HCT116 (cell line): ENCODE results near the gene ITPK1. TPM values are rescaled to one million over a fixed set of nuclear protein-coding genes. Genes with fewer than 3 reads are reported as not detected.

Experiments
- ATAC-seq: fragments of 200-7000 bp; cut with Tn5 transposase; 2 replicates; pipeline ENCODE4 v1.9.1; 2020; ENCODE audit warnings: mild to moderate bottlenecking, moderate library complexity
- BruUV-seq: library from RNA; stranded (reverse); fragments of 400-500 nt; replicated peaks from 2 replicates; lab custom pipeline; 2021; lab: Mats Ljungman, UMichigan
- CTCF ChIA-PET: fragments of 300-600 bp; sonication (Branson Sonifier 250); formaldehyde crosslinking; loops from one replicate; lab custom pipeline; 2021; ENCODE audit warnings: antibody characterized with exemption; lab: Charles Lee
- POLR2A ChIA-PET: fragments of 300-600, 350-600 bp; sonication (Branson Sonifier 250); formaldehyde crosslinking; loops from one replicate; lab custom pipeline; 2021; ENCODE audit warnings: antibody characterized with exemption; lab: Charles Lee
- RAD21 ChIA-PET, 2 experiments: fragments of 300-600 bp; sonication (Branson Sonifier 250); formaldehyde crosslinking; loops; one replicate each; lab custom pipeline; 2023; ENCODE audit warnings: low total read pairs in 2 of 2; ENCODE audit not compliant: uncharacterized antibody in 2 of 2, unreplicated experiment in 2 of 2, low non-redundant PET in 1 of 2; lab: Charles Lee
- DNase-seq: peaks from one replicate; pipeline ENCODE4 v3.0.0-alpha.2; 2010; ENCODE audit warnings: low read depth, low spot score
- H2AFZ ChIP-seq: fragments of 200-600 bp; shearing (Covaris generic), sonication (generic); 2 replicates; pipeline ENCODE4 v1.6.1; 2017; ENCODE audit warnings: low read depth, mixed run types, mixed read lengths, antibody characterized with exemption, low read length; ENCODE audit not compliant: poor library complexity, severe bottlenecking
- H3K27ac ChIP-seq: 2 replicates; pipeline ENCODE4 v1.5.1; 2012; ENCODE audit warnings: low read depth, low read length
- H3K27me3 ChIP-seq: fragments of 200-600 bp; sonication (generic); 2 replicates; pipeline ENCODE4 v1.6.1; 2016; ENCODE audit warnings: mixed run types, low read length, mixed read lengths; ENCODE audit not compliant: insufficient read depth
- H3K36me3 ChIP-seq, 2 experiments: fragments of 200-500 bp in 1 of 2; fragments of 200-600 bp in 1 of 2; sonication (Bioruptor generic) in 1 of 2; sonication (generic) in 1 of 2; 2 replicates each; pipeline versions ENCODE4 v1.5.1 to v1.6.1; 2014 to 2016; ENCODE audit warnings: low read length in 2 of 2, inconsistent platforms in 1 of 2, mixed read lengths in 1 of 2, mixed run types in 1 of 2; ENCODE audit not compliant: insufficient read depth in 2 of 2, control insufficient read depth in 1 of 2
- H3K4me1 ChIP-seq, 2 experiments: fragments of 200-600 bp in 1 of 2; sonication (generic) in 1 of 2; 2 replicates each; pipeline versions ENCODE4 v1.5.1 to v1.6.1; 2012 to 2017; ENCODE audit warnings: low read length in 2 of 2, inconsistent platforms in 1 of 2, mild to moderate bottlenecking in 1 of 2, mixed read lengths in 1 of 2, mixed run types in 1 of 2, moderate library complexity in 1 of 2; ENCODE audit not compliant: insufficient read depth in 2 of 2, control insufficient read depth in 1 of 2
- H3K4me2 ChIP-seq: fragments of 200-600 bp; sonication (generic); 2 replicates; pipeline ENCODE4 v1.6.1; 2017; ENCODE audit warnings: mixed run types, low read length, mixed read lengths
- H3K4me3 ChIP-seq, 2 experiments: fragments of 200-600 bp in 1 of 2; sonication (generic) in 1 of 2; replicated peaks in 1 of 2; 2 replicates each; pipeline ENCODE4 v1.5.1; 2011 to 2016; ENCODE audit warnings: low read length in 2 of 2, control low read depth in 1 of 2, low read depth in 1 of 2, mild to moderate bottlenecking in 1 of 2, mixed read lengths in 1 of 2, mixed run types in 1 of 2
- H3K79me2 ChIP-seq: fragments of 200-600 bp; sonication (generic); 2 replicates; pipeline ENCODE4 v1.6.1; 2017; ENCODE audit warnings: mild to moderate bottlenecking, mixed run types, low read length, moderate library complexity, mixed read lengths; ENCODE audit not compliant: insufficient read depth
- H3K9ac ChIP-seq: fragments of 200-600 bp; sonication (generic); 2 replicates; pipeline ENCODE4 v1.6.1; 2016; ENCODE audit warnings: low read length, mixed read lengths
- H3K9me2 ChIP-seq: fragments of 200-600 bp; sonication (generic), shearing (Covaris generic); 2 replicates; pipeline ENCODE4 v1.6.1; 2017; ENCODE audit warnings: mixed run types, mild to moderate bottlenecking, moderate library complexity; ENCODE audit not compliant: insufficient read depth
- H3K9me3 ChIP-seq, 2 experiments: fragments of 200-500 bp in 1 of 2; fragments of 200-600 bp in 1 of 2; sonication (Bioruptor generic) in 1 of 2; sonication (generic) in 1 of 2; 2 replicates each; pipeline ENCODE4 v1.6.1; 2014 to 2017; ENCODE audit warnings: low read length in 2 of 2, mixed read lengths in 2 of 2, inconsistent platforms in 1 of 2, low read depth in 1 of 2, mild to moderate bottlenecking in 1 of 2, mixed run types in 1 of 2, moderate library complexity in 1 of 2; ENCODE audit not compliant: control insufficient read depth in 1 of 2, insufficient read depth in 1 of 2
- H4K20me1 ChIP-seq: fragments of 200-600 bp; sonication (generic), shearing (Covaris generic); 2 replicates; pipeline ENCODE4 v1.6.1; 2017; ENCODE audit warnings: mixed run types, mild to moderate bottlenecking, moderate library complexity; ENCODE audit not compliant: insufficient read depth
- EGR1 ChIP-seq: IDR thresholded peaks from 2 replicates; pipeline ENCODE4 v1.6.1; 2012; ENCODE audit warnings: low read depth
- ELF1 ChIP-seq: IDR thresholded peaks from 2 replicates; pipeline ENCODE4 v1.6.1; 2012; ENCODE audit warnings: low read depth, borderline replicate concordance
- JUND ChIP-seq: IDR thresholded peaks from 2 replicates; pipeline ENCODE4 v1.6.1; 2012
- POLR2A ChIP-seq: IDR thresholded peaks from 2 replicates; pipeline ENCODE4 v1.7.0; 2011; ENCODE audit warnings: borderline replicate concordance; ENCODE audit not compliant: insufficient read depth, insufficient read length; ENCODE audit errors: extremely low read depth
- POLR2AphosphoS5 ChIP-seq: IDR thresholded peaks from 2 replicates; pipeline ENCODE4 v1.6.1; 2011; ENCODE audit warnings: mild to moderate bottlenecking, low read depth, low read length, moderate library complexity
- SIN3A ChIP-seq: IDR thresholded peaks from 2 replicates; pipeline ENCODE4 v1.6.1; 2012; ENCODE audit warnings: low read depth
- SP1 ChIP-seq: IDR thresholded peaks from 2 replicates; pipeline ENCODE4 v1.6.1; 2012; ENCODE audit warnings: low read depth
- YY1 ChIP-seq: IDR thresholded peaks from 2 replicates; pipeline ENCODE4 v1.6.1; 2011; ENCODE audit warnings: low read length, low read depth, moderate library complexity, mild to moderate bottlenecking; ENCODE audit not compliant: insufficient replicate concordance; ENCODE audit errors: extremely low read depth
- ZFX ChIP-seq: fragments of 450-650 bp; IDR thresholded peaks from 2 replicates; pipeline ENCODE4 v1.6.1; 2017
- intact Hi-C: fragments of 100-400 bp; cut with micrococcal nuclease; formaldehyde crosslinking; loops from 2 replicates; pipeline ENCODE4 v1.10.0; 2022
- total RNA-seq: library from RNA; stranded (reverse); gene quantifications from one replicate; pipeline ENCODE4 v1.2.1, GENCODE V29; 2021; ENCODE audit not compliant: unreplicated experiment
- TF ChIP-seq, protein P1 (sequence below): IDR thresholded peaks from 2 replicates; pipeline ENCODE4 v1.6.1; 2011; ENCODE audit warnings: mild to moderate bottlenecking, low read length, moderate library complexity; ENCODE audit not compliant: insufficient replicate concordance; ENCODE audit errors: extremely low read depth
- TF ChIP-seq, protein P2 (sequence below): IDR thresholded peaks from 2 replicates; pipeline ENCODE4 v1.6.1; 2012
- TF ChIP-seq, protein P3 (sequence below): IDR thresholded peaks from 2 replicates; pipeline ENCODE4 v1.6.1; 2012
- TF ChIP-seq, protein P4 (sequence below), 3 experiments: fragments of 200-600 bp in 1 of 3; sonication (generic) in 1 of 3; IDR thresholded peaks in 2 of 3; conservative IDR thresholded peaks in 1 of 3; 2 replicates each; pipeline ENCODE4 v1.5.1; 2012 to 2017; ENCODE audit warnings: low read depth in 2 of 3, low read length in 2 of 3, antibody characterized with exemption in 1 of 3, borderline replicate concordance in 1 of 3, control low read depth in 1 of 3, mild to moderate bottlenecking in 1 of 3, mixed read lengths in 1 of 3, mixed run types in 1 of 3, moderate library complexity in 1 of 3; ENCODE audit not compliant: insufficient read depth in 1 of 3

The ITPK1 gene
- total RNA-seq, 1 experiment from 2014 or later, result 70.2 TPM

DNA sequence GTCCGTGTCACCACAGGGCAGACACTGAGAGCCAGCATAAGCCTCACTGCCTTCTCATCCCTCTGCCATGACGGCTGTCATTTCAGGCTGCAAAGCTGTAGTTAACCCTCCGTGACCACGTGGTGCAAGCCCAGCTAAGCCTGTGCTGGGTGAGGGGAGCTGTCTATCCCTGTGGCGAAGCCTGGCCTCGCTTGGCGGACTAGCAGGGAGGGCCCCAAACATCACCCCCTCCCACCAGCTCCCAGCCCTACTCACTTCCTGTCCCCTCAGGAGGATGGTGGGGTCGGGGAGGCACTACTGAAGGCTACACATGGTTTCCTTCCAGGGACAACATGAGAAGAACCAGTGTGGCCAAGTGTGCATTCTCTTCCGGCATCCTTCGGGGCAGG, 104.6 kb downstream of the ITPK1 start (continued):
- TF ChIP-seq, protein P1, sequence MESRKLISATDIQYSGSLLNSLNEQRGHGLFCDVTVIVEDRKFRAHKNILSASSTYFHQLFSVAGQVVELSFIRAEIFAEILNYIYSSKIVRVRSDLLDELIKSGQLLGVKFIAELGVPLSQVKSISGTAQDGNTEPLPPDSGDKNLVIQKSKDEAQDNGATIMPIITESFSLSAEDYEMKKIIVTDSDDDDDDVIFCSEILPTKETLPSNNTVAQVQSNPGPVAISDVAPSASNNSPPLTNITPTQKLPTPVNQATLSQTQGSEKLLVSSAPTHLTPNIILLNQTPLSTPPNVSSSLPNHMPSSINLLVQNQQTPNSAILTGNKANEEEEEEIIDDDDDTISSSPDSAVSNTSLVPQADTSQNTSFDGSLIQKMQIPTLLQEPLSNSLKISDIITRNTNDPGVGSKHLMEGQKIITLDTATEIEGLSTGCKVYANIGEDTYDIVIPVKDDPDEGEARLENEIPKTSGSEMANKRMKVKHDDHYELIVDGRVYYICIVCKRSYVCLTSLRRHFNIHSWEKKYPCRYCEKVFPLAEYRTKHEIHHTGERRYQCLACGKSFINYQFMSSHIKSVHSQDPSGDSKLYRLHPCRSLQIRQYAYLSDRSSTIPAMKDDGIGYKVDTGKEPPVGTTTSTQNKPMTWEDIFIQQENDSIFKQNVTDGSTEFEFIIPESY, result no peak
- TF ChIP-seq EGR1 (no peak), ELF1 (no peak), SIN3A (no peak), ZFX (no peak), POLR2A (no peak)
- TF ChIP-seq, protein P2, sequence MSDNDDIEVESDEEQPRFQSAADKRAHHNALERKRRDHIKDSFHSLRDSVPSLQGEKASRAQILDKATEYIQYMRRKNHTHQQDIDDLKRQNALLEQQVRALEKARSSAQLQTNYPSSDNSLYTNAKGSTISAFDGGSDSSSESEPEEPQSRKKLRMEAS, result no peak
- TF ChIP-seq, protein P3, sequence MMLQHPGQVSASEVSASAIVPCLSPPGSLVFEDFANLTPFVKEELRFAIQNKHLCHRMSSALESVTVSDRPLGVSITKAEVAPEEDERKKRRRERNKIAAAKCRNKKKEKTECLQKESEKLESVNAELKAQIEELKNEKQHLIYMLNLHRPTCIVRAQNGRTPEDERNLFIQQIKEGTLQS, result no peak

DNA sequence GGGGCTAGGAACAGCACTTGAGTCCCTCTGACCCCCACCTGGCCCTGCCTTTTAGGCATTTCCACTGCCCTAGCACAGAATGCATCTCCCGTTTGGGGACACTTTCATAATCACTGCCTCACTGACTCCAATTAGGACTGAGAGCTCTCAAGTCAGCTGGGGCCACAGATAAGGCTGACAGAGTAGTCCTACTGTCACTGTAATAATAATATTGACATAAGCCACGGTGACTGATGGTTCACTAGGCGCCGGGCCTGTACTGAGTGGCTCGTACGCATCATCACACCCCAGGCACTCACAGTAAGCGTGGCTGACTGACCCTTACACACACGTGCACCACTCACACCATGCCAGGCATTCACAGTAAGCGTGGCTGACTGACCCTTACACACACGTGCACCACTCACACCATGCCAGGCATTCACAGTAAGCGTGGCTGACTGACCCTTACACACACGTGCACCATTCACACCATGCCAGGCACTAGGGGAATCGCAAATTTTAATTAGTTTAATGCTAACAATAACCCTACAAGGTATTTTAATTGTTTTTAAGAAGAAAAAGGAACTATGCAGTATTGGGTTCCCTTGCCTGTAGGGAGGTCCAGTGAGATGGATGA, 105.1 kb downstream of the ITPK1 start:
- H3K27me3 ChIP-seq, result no peaks in the 10 kb centered on the region
- H3K4me1 ChIP-seq, result peaks cover 6 to 18% of the 10 kb centered on the region in 2 experiments; a peak in 3 of 4 replicates
- no peak overlapping the region for H3K4me2 ChIP-seq
- H3K9ac ChIP-seq, result no peak overlapping the region
- intact Hi-C loops, result no loop called here
- no peaks in the 10 kb centered on the region for H3K9me2 ChIP-seq
- DNase-seq (no peak), ATAC-seq (no peak)
- H3K4me3 ChIP-seq, result no peak overlapping the region
- H4K20me1 ChIP-seq, result no peaks in the 10 kb centered on the region
- no peak overlapping the region for H2AFZ ChIP-seq
- BruUV-seq, result no TSS peak
- no peaks in the 10 kb centered on the region for H3K9me3 ChIP-seq
- ChIA-PET POLR2A (no interaction called here), CTCF (no interaction called here), RAD21 (no interaction called here)
- H3K27ac ChIP-seq, result no peak overlapping the region
- H3K79me2 ChIP-seq, result no peaks in the 10 kb centered on the region
- H3K36me3 ChIP-seq, result no peaks in the 10 kb centered on the region
- TF ChIP-seq EGR1, result no peak
- TF ChIP-seq ELF1, result no peak
- TF ChIP-seq YY1, result no peak
- TF ChIP-seq, protein P4, sequence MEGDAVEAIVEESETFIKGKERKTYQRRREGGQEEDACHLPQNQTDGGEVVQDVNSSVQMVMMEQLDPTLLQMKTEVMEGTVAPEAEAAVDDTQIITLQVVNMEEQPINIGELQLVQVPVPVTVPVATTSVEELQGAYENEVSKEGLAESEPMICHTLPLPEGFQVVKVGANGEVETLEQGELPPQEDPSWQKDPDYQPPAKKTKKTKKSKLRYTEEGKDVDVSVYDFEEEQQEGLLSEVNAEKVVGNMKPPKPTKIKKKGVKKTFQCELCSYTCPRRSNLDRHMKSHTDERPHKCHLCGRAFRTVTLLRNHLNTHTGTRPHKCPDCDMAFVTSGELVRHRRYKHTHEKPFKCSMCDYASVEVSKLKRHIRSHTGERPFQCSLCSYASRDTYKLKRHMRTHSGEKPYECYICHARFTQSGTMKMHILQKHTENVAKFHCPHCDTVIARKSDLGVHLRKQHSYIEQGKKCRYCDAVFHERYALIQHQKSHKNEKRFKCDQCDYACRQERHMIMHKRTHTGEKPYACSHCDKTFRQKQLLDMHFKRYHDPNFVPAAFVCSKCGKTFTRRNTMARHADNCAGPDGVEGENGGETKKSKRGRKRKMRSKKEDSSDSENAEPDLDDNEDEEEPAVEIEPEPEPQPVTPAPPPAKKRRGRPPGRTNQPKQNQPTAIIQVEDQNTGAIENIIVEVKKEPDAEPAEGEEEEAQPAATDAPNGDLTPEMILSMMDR (IDR thresholded peaks at IDR 0.05 in 2 of 3, conservative IDR thresholded peaks at IDR 0.05 in 1 of 3; ENCODE audit: borderline replicate concordance in 1 of 3, insufficient read depth in 1 of 3, low read depth in 2 of 3, low read length in 2 of 3), result no peak
- no peak for TF ChIP-seq JUND
- TF ChIP-seq POLR2AphosphoS5, result no peak
- TF ChIP-seq SP1, result no peak
